KOPT-K1 (cell line): ENCODE measurements around the gene TRERF1.

Source experiments
- H3K27ac ChIP-seq: fragments of 200-600 bp; sonication (generic); 2 replicates; pipeline ENCODE4 v1.5.1; 2016; ENCODE audit warnings: antibody characterized with exemption, mild to moderate bottlenecking, low read depth, low read length; ENCODE audit not compliant: poor library complexity, severe bottlenecking
- H3K36me3 ChIP-seq: fragments of 200-600 bp; sonication (generic); 2 replicates; pipeline ENCODE4 v1.5.1; 2017; ENCODE audit warnings: antibody characterized with exemption, mild to moderate bottlenecking, low read length, moderate library complexity; ENCODE audit not compliant: insufficient read depth
- H3K9me3 ChIP-seq: fragments of 200-600 bp; sonication (generic); 2 replicates; pipeline ENCODE4 v1.5.1; 2017; ENCODE audit warnings: antibody characterized with exemption, low read length, mild to moderate bottlenecking; ENCODE audit not compliant: insufficient read depth, poor library complexity, severe bottlenecking

Gene TRERF1

GRCh38 chr6:42255050-42255449 lies 196.7 kb downstream of the TRERF1 start:
- H3K36me3 ChIP-seq = peaks cover 23% of the 10 kb centered on the region

GRCh38 chr6:42254505-42254904 lies 197.2 kb downstream of the TRERF1 start:
- Histone ChIP-seq H3K36me3 (peaks cover 23% of the 10 kb centered on the region), H3K27ac (no peak overlapping the region), H3K9me3 (no peaks in the 10 kb centered on the region)

More at GRCh38 chr6:42255050-42255449, 196.7 kb downstream of the TRERF1 start:
- no peak overlapping the region for H3K27ac ChIP-seq
- no peaks in the 10 kb centered on the region for H3K9me3 ChIP-seq

GRCh38 chr6:42251911-42252637 lies 199.7 kb downstream of the TRERF1 start:
- Histone ChIP-seq H3K36me3 (peaks cover 23% of the 10 kb centered on the region), H3K27ac (no peak overlapping the region), H3K9me3 (no peaks in the 10 kb centered on the region)

- no peak overlapping the region for H3K27ac ChIP-seq
- H3K9me3 ChIP-seq = no peaks in the 10 kb centered on the region
- H3K36me3 ChIP-seq = peaks cover 17% of the 10 kb centered on the region
Observed at GRCh38 chr6:42251500-42251899, 200.2 kb downstream of the TRERF1 start.

- no peak overlapping the region for H3K27ac ChIP-seq
- no peaks in the 10 kb centered on the region for H3K9me3 ChIP-seq
- H3K36me3 ChIP-seq = peaks cover 17% of the 10 kb centered on the region
Observed at GRCh38 chr6:42250274-42250931, 201.3 kb downstream of the TRERF1 start.

GRCh38 chr6:42249279-42249678 lies 202.4 kb downstream of the TRERF1 start:
- Histone ChIP-seq H3K9me3 (no peaks in the 10 kb centered on the region), H3K27ac (no peak overlapping the region), H3K36me3 (peaks cover 11% of the 10 kb centered on the region)

- Histone ChIP-seq H3K36me3 (peaks cover 22% of the 10 kb centered on the region), H3K9me3 (no peaks in the 10 kb centered on the region), H3K27ac (no peak overlapping the region)
Observed at GRCh38 chr6:42243046-42243445, 208.7 kb downstream of the TRERF1 start.

GRCh38 chr6:42241915-42242314 lies 209.8 kb downstream of the TRERF1 start:
- Histone ChIP-seq H3K9me3 (no peaks in the 10 kb centered on the region), H3K27ac (no peak overlapping the region), H3K36me3 (peaks cover 22% of the 10 kb centered on the region)

- no peaks in the 10 kb centered on the region for H3K9me3 ChIP-seq
- H3K27ac ChIP-seq = no peak overlapping the region
- H3K36me3 ChIP-seq = peaks cover 25% of the 10 kb centered on the region
Observed at GRCh38 chr6:42239736-42240375, 211.9 kb downstream of the TRERF1 start.

- no peak overlapping the region for H3K27ac ChIP-seq
- no peaks in the 10 kb centered on the region for H3K9me3 ChIP-seq
- peaks cover 25% of the 10 kb centered on the region for H3K36me3 ChIP-seq
Observed at GRCh38 chr6:42239333-42239732, 212.4 kb downstream of the TRERF1 start.

- no peaks in the 10 kb centered on the region for H3K9me3 ChIP-seq
- H3K27ac ChIP-seq = no peak overlapping the region
- peaks cover 21% of the 10 kb centered on the region for H3K36me3 ChIP-seq
Observed at GRCh38 chr6:42237857-42238256, 213.9 kb downstream of the TRERF1 start.

GRCh38 chr6:42236682-42237473 lies 214.8 kb downstream of the TRERF1 start:
- Histone ChIP-seq H3K36me3 (peaks cover 13% of the 10 kb centered on the region; the same call in 1 of the 2 replicates), H3K9me3 (no peaks in the 10 kb centered on the region), H3K27ac (no peak overlapping the region)

- Histone ChIP-seq H3K36me3 (peaks cover 9% of the 10 kb centered on the region; the same call in 1 of the 2 replicates), H3K27ac (no peak overlapping the region), H3K9me3 (no peaks in the 10 kb centered on the region)
Observed at GRCh38 chr6:42236030-42236429, 215.7 kb downstream of the TRERF1 start.

- Histone ChIP-seq H3K9me3 (no peaks in the 10 kb centered on the region), H3K27ac (no peak overlapping the region), H3K36me3 (peaks cover 3% of the 10 kb centered on the region; the same call in 1 of the 2 replicates)
Observed at GRCh38 chr6:42232035-42232434, 219.7 kb downstream of the TRERF1 start.
